Gastroesophageal sphincter (tissue), 3 donors: Measurements from ENCODE around the gene AQP12B.

Experiments
- POLR2A ChIP-seq, 2 donors: fragments of 450-650 bp; IDR thresholded peaks; one replicate each; pipeline ENCODE4 v1.6.1; 2017; ENCODE audit warnings: antibody characterized with exemption in 2 of 2, mild to moderate bottlenecking in 2 of 2, moderate library complexity in 1 of 2
- POLR2AphosphoS5 ChIP-seq: sonication (generic); formaldehyde crosslinking; IDR thresholded peaks from one replicate; pipeline ENCODE4 v1.6.1; 2017; ENCODE audit warnings: antibody characterized with exemption
- TF ChIP-seq, protein P1 (sequence below), 4 experiments: fragments of 200-600 bp in 2 of 4; fragments of 450-650 bp in 2 of 4; sonication (generic) in 1 of 4; IDR thresholded peaks; one replicate each; pipeline ENCODE4 v1.5.1; 2017 to 2019; ENCODE audit warnings: antibody characterized with exemption in 4 of 4, mild to moderate bottlenecking in 2 of 4, moderate library complexity in 2 of 4

DNA sequence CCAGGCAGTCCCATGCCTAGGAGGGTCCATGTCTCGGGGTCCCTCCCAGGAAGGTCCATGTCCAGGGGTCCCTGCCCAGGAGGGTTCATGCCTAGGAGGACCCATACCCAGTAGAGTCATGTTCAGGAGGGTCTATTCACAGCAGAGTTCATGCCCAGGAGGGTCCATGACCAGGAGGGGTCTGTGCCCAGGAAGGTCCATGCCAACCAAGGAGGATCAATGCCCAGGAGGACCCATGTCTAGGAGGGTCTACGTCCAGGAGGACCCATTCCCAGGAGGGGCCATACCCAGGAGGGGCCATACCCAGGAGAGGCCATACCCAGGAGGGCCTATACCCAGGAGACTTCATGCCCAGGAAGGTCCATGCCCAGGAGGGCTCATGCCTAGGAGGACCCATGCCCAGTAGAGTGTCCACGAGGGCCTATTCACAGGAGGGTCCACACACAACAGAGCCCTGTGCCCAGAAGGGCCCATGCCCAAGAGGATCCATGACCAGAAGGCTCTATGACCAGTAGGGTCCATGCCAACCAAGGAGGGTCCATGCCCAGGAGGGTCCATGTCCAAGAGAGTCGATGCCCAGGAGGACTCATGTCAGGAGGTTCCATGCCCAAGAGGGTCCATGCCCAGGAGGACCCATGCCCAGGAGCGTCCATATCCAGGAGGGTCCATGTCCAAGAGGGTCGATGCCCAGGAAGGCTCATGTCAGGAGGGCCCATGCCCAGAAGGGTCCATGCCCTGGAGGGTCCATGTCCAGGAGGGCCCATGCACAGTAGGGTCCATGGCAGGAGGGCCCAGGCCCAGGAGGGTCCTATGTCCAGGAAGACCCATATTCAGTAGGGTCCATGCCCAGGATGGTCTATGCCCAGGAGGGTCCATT, 47.3 kb downstream of the AQP12B start:
- TF ChIP-seq, protein P1, sequence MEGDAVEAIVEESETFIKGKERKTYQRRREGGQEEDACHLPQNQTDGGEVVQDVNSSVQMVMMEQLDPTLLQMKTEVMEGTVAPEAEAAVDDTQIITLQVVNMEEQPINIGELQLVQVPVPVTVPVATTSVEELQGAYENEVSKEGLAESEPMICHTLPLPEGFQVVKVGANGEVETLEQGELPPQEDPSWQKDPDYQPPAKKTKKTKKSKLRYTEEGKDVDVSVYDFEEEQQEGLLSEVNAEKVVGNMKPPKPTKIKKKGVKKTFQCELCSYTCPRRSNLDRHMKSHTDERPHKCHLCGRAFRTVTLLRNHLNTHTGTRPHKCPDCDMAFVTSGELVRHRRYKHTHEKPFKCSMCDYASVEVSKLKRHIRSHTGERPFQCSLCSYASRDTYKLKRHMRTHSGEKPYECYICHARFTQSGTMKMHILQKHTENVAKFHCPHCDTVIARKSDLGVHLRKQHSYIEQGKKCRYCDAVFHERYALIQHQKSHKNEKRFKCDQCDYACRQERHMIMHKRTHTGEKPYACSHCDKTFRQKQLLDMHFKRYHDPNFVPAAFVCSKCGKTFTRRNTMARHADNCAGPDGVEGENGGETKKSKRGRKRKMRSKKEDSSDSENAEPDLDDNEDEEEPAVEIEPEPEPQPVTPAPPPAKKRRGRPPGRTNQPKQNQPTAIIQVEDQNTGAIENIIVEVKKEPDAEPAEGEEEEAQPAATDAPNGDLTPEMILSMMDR (IDR thresholded peaks at IDR 0.05) = no peak
- TF ChIP-seq POLR2AphosphoS5 (no peak), POLR2A (IDR thresholded peaks at IDR 0.05) (no peak)
